SIG-M5 (cell line): ENCODE data around the gene TGFB1I1.

Source experiments
- DNase-seq: peaks from one replicate; lab custom pipeline; 2025; lab: John Stamatoyannopoulos, UW

The TGFB1I1 gene

GRCh38 chr16:31452631-31453106 is 19.3 kb upstream of the TGFB1I1 start:
- DNase-seq: no peak

DNA sequence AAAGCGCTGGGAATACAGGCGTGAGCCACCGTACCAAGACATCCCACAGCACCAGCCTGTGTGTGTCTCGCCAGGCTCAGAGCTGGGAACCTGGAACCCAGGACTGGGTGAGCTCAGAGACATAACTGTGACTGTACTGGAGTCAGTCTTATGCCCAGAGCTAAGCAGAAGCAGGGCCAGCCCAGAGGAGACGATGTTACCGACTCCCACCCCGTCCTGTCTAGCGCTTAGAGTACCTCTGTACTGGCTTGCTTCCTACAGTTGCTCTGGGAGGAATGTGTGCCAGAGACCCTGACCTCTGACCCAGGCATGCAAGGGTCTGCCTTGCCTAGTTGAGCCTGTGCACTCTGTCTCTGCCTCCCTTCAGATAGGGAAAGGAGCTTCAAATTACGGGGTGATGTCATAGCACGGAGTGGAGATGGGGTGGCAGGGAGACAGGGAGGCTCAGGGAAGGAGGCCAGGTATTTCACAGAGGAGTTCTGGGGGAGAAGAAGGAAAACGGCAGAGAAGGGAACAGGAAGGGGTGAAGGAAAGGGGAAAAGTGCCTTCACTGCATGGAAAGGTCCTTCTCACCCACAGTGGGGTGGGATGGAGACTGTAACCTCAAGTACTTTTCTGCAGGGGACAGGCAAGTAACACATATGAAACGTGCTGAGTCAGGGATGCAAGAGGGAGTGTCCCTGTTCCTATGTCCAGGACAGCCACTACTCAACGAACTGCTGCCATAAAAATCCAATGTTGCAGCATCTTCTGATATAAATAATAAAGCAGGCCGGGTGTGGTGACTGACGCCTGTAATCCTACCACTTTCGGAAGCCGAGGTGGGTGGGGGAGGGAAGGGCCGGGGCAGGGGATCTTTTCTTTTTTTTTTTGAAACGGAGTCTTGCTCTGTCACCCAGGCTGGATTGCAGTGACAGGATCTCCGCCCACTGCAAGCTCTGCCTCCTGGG is 18.4 kb upstream of the TGFB1I1 start:
- DNase-seq: no peak

GRCh38 chr16:31455601-31456314 is 16.2 kb upstream of the TGFB1I1 start:
- no peak for DNase-seq

GRCh38 chr16:31456988-31457360 is 15.0 kb upstream of the TGFB1I1 start:
- no peak for DNase-seq

GRCh38 chr16:31458073-31458843 is 13.7 kb upstream of the TGFB1I1 start:
- peak; percentile 11 for DNase-seq

DNA sequence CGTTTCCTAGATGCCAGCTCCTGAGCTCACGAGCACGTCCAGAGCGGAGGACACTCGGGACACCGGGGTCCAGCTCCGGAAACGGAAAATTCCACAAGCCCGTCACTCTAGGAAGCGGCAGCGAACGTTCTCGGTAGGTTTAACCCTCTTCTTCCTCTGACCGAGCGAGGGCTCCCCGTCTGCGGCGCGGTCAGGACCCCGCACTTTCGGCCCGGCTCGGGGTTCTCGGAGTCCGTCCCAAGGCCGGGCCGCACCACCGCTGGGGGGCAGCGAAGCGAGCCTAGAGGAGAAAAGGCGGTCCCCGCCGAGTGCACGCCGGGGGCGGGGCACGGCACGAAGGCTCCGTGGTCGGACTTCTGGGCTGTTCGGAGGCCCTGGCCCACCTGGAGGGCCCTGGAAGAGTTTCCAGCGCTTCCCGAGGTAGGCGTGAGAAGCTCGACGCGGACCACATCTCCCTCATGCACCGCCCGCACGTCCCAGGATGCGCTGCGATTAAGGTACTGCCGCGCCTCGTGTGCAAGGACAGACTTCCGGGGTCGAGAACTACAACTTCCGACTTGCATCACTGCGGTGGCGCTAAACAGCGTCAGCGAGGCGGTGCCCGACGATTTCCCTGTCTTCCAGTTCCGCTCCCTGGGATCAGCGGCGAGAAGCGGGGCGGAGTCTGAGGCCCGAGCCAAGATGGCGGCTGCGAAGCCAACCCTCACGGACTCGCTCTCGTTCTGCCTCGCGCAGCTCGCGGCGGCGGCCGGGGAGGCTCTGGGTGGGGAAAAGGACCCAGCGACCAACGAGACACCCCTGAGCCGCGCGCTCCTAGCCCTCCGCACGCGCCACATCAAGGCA is 12.9 kb upstream of the TGFB1I1 start, which contains the start of gene ARMC5:
ARMC5 (plus strand) TSS at position 658 of the 843 bp plus-strand sequence; CDS start at position 682, 24 bp downstream.
- DNase-seq: peak; percentile 93

DNA sequence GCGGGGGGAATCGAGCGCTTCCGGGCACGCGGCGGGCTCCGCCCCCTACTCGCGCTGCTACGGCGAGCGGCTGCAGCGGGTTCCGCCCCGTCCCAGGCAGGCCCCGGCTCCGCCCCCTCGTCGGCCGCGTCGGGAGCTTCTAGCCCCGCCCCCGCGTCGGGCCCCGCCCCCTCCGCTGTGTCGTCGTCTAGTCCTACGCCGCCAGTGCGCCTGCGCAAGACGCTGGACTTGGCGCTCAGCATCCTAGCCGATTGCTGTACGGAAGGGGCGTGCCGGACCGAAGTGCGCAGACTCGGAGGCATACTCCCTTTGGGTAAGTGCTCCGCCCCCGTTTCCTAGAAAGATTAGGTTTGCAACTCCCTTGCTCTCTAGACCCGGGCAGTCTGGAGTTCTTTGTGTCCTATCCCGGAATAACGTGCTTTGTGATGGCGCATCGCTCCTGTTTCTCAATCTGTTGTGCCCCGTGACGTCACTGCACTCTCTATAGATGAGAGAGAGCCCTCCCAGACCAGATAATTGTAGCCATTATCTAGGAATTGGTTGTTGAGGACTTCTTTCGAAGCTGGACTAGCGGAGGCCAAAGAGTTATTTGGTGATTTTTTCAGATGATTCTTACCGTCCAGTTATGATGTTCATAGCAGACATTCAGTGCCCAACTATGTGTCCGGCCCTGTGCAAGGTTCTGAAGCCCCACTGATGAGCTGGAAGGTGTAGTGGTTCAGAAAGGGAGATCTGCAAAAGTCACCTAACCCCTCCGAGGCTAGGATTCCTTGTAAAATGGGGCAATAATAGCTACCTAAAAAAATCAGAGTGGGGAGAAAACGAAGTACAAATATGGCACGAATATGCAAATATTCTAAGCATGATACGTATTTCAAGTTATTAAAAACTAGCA is 12.0 kb upstream of the TGFB1I1 start:
- DNase-seq: peak; percentile 76

- DNase-seq: no peak
Measured at GRCh38 chr16:31460582-31461002, 11.4 kb upstream of the TGFB1I1 start.

GRCh38 chr16:31461201-31461920 is 10.6 kb upstream of the TGFB1I1 start:
- DNase-seq: no peak

DNA sequence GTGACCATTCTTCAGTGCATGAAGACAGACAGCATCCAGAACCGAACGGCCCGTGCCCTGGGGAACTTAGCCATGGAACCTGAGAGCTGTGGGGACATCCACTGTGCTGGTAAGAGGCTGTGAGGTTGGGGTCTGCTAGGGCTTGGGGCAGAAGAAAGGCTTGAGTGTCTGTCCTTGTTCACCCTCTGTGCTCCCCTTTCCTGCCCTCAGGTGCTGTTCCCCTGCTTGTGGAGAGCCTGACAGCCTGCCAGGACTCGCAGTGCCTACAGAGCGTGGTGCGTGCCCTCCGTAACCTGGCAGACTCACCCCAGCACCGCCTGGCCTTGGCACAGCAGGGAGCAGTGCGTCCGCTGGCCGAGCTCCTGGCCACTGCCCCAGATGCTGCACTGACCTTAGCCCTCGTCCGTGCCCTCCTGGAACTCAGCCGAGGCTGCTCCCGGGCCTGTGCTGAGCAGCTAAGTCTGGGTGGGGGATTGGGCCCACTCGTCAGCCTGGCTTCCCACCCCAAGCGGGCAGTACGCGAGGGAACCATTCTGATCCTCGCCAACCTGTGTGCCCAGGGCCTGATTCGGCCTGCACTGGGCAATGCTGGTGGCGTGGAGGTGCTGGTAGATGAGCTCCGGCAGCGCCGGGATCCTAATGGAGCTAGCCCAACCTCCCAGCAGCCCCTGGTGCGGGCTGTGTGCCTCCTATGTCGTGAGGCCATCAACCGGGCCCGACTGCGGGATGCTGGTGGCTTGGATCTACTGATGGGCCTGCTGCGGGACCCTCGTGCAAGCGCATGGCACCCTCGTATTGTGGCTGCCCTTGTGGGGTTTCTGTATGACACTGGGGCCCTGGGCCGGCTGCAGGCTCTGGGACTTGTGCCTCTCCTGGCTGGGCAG is 9.8 kb upstream of the TGFB1I1 start:
- DNase-seq: no peak

GRCh38 chr16:31464348-31464769 is 7.6 kb upstream of the TGFB1I1 start:
- DNase-seq: no peak

- DNase-seq: no peak
Measured at GRCh38 chr16:31464781-31465260, 7.1 kb upstream of the TGFB1I1 start.

DNA sequence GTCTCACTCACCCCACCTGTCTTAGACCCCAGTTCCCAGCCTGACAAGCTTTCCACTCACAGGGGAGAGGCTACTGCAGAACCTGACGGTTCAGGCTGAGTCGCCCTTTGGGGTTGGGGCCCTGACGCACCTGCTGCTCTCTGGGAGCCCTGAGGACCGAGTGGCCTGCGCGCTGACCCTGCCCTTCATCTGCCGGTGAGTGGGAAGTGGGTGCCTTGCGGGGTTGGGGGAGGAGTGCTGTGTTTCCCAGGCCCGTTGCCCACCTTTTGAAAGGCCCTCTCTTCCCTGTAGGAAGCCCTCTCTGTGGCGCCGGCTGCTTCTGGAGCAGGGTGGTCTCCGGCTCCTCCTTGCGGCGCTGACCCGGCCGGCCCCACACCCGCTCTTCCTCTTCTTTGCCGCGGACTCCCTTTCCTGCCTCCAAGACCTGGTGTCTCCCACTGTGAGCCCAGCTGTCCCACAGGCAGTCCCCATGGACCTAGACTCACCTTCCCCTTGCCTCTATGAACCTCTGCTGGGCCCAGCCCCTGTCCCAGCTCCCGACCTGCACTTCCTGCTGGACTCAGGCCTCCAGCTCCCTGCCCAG is 6.1 kb upstream of the TGFB1I1 start:
- no peak for DNase-seq

GRCh38 chr16:31466381-31466841 is 5.5 kb upstream of the TGFB1I1 start:
- DNase-seq: no peak

DNA sequence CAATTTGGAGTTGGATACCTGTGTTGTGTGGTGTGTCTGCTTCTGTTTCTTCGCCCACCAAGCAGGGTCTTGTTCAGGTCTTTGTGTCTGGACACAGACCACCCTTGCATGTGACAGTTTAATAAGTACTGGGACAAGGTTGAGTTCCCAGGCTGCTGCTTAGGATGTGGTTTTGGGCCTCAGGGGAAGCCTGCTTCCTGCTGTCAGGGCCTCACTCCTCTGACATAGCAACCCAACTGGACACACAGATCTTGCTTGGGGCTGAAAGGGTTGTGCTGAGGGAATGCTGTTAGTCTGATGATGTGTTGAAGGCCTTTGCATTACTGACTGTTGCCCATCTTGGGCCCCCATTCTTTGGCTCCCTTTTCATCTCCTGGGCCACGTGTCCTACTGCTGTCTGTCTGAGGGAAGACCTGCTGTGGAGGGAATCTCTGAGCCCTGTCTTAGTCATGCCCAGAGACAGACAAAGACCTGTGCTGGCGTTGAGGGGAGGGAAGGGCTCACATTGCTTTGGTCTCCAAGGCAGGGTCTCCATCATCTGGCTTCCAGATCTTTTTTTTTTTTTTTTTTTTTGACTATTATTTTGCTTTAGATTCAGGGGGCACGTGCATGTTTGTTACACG is 4.7 kb upstream of the TGFB1I1 start:
- no peak for DNase-seq

- DNase-seq: no peak
Measured at GRCh38 chr16:31467858-31468257, 4.1 kb upstream of the TGFB1I1 start.

DNA sequence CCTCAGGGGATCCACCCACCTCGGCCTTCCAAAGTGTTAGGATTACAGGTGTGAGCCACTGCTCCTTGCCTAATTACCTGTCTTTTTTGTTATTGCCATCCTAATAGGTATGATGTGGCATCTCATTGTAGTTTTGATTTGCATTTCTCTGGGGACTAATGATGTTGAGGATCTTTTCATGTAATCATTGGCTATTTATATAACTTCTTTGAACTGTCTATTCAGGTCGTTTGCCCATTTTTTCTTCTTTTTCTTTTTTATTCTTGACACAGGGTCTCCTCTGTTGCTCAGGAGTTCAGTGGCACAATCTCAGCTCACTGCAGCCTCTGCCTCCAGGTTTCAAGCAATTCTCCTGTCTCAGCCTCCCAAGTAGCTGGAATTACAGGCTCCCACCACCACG is 1.3 kb upstream of the TGFB1I1 start:
- no peak for DNase-seq
